ENCODE data around the gene RHOV.

The RHOV gene

DNA sequence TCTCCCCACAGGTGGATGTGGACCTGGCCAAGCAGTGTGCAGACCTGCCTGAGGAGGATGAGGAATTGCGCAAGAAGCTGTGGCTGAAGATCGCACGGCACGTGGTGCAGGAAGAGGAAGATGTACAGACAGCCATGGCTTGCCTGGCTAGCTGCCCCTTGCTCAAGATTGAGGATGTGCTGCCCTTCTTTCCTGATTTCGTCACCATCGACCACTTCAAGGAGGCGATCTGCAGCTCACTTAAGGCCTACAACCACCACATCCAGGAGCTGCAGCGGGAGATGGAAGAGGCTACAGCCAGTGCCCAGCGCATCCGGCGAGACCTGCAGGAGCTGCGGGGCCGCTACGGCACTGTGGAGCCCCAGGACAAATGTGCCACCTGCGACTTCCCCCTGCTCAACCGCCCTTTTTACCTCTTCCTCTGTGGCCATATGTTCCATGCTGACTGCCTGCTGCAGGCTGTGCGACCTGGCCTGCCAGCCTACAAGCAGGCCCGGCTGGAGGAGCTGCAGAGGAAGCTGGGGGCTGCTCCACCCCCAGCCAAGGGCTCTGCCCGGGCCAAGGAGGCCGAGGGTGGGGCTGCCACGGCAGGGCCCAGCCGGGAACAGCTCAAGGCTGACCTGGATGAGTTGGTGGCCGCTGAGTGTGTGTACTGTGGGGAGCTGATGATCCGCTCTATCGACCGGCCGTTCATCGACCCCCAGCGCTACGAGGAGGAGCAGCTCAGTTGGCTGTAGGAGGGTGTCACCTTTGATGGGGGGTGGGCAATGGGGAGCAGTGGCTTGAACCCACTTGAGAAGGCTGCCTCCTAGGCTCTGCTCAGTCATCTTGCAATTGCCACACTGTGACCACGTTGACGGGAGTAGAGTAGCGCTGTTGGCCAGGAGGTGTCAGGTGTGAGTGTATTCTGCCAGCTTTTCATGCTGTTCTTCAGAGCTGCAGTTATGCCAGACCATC lies 28.8 kb upstream of the RHOV start:
- no peak for DNase-seq

DNA sequence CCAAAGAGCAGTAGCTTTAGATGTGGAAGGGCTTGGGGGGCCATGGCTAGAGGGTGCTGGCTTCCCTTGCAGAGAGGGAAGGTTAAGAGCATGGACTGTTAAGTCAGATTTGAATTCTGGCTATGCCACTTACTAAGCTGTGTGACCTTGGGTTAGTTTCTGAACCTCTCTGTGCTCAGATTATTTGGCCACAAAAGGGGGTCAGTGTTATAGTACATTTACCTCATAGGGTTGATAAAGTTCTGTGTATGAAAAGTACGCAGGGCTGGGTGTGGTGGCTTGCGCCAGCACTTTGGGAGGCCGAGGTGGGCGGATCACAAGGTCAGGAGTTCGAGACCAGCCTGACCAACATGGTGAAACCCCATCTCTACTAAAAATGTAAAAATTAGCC lies 27.0 kb upstream of the RHOV start:
- no peak for DNase-seq

GRCh38 chr15:40900256-40901052 lies 26.4 kb upstream of the RHOV start:
- no peak for DNase-seq

DNA sequence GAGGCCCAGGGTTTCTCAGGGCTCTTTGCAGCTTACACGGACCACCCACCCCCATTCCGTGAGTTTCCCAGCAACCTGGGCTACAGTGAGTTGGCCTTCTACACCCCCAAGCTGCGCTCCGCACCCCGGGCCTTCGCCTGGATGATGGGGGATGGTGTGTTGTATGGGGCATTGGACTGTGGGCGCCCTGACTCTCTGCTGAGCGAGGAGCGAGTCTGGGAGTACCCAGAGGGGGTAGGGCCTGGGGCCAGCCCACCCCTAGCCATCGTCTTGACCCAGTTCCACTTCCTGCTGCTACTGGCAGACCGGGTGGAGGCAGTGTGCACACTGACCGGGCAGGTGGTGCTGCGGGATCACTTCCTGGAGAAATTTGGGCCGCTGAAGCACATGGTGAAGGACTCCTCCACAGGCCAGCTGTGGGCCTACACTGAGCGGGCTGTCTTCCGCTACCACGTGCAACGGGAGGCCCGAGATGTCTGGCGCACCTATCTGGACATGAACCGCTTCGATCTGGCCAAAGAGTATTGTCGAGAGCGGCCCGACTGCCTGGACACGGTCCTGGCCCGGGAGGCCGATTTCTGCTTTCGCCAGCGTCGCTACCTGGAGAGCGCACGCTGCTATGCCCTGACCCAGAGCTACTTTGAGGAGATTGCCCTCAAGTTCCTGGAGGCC lies 25.6 kb upstream of the RHOV start:
- DNase-seq = no peak

- no peak for DNase-seq
Measured at GRCh38 chr15:40894681-40895448, 20.8 kb upstream of the RHOV start.

GRCh38 chr15:40893733-40894680 lies 20.0 kb upstream of the RHOV start, which contains the start of gene VPS18:
VPS18 (plus strand) TSS chr15:40894450; CDS start chr15:40894769, 319 bp downstream.
- peak; percentile 90 for DNase-seq

DNA sequence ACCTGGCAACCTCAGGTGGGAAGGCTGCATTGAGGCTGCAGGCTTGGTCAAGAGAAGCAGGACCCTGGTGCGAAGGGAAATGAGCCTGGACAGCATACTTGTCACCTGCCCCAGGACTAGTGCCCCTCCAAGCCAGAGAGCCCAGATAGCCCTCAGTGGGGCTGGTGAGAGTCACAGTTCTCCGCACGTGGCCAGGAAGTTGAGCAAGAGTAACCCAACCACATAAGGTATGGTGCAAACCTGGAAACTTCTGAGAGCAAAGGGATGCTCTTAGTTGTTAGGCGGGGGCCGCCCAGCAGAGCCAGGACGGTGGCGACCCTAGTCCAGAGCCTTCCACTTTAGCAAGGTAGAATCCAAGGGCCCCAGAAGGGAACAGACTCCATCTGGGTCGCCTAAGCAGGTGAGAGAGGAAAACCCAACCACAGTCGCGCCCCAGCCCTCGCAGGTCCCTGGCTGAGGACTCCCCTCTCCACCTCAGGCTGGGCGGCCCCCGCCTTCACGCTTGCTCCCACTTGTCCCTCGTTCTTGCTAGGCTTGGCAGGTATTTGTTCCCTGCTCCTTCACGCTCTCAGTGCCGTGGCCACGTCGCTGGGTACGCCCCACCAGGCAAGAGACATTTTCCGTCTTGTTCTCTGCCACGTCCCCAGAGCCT lies 19.1 kb upstream of the RHOV start:
- no peak for DNase-seq

GRCh38 chr15:40892447-40893012 lies 18.5 kb upstream of the RHOV start:
- DNase-seq = no peak

DNA sequence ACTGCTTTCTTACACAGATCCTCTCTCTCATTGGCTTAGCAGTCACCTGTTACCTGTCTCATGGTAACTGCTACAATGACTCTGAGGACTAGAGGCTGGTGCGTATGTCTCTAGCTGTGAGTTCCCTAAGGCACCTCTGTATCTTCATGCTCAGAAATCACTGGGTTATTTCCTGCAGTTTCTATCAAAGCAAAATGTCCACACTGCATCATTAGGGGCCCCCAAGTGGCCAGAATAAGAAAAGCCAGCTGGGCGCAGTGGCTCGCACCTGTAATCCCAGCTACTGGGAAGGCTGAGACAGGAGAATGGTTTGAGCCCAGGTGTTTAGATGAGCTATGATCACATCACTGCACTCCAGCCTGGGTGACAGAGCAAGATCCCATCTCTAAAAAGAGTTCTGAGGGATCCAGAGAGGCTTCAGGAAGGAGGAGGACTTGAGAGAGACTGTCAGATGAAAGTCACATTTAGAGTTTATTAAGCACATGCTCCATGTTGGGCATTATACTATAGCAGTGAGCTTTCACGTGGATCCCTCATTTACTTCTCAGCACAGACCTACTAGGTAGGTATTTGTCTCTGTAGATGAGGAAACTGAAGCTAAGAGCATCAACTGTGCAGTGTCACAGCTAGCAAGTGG lies 17.9 kb upstream of the RHOV start:
- peak; percentile 15 for DNase-seq

GRCh38 chr15:40891138-40891537 lies 17.1 kb upstream of the RHOV start:
- DNase-seq = no peak

GRCh38 chr15:40889112-40889511 lies 15.1 kb upstream of the RHOV start:
- DNase-seq = no peak

GRCh38 chr15:40886586-40886985 lies 12.6 kb upstream of the RHOV start:
- DNase-seq = no peak

GRCh38 chr15:40881351-40881750 lies 7.3 kb upstream of the RHOV start:
- DNase-seq = no peak

DNA sequence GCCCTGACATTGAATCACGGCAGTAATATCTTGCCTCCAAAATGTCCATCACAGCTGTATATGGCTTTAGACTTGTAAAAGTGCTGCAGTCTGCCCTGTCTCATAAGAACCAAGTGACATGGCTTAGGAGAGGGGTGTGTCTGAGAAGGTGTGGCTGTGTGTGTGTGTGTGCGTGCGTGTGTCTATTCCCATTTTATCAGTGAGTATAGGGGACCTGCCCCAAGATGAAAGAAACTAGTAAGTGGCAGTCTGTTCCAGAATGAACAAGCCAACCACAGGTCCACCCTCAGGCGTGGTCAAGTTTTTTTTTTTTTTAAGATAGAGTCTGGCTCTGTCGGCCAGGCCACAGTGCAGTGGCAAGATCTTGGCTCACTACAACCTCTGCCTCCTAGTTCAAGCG lies 5.6 kb upstream of the RHOV start:
- DNase-seq = no peak

DNA sequence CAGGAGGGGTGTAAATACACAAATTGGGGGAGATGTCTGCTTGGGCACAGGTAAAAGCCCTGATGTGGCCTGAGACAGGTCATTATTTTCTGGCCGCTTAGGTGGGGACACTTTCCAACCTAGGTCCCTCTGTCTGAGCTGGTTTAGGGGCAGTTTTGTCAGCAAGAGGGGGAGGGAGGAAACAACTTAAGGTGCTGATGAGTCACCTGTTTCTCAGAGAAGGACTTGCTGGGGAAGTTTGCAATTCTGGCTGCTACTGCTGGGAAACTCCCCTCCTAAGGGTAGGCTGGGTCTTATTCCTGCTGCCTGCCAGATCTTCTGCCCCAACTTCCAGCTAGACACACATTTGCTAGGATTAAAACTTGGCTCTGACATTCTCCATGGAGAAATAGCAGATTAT lies 4.8 kb upstream of the RHOV start:
- DNase-seq = no peak

DNA sequence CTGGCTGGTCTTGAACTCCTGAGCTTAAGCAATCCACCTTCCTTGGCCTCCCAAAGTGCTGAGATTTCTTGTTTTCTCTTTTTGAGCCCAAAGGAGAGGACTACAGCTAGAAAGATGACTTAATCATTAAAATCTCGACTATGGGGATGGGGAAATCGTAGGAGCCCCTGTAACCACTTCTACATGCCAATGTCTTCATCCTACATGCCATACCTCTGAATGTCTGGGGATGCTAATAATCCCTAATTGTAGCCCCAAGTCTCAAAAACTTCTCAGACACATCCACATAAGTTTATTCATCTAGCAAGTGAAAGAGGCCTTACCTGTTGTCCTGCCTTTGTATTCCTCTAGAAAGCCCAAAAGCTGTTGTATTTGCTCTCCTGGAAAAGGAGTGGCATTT lies 3.7 kb upstream of the RHOV start:
- no peak for DNase-seq

DNA sequence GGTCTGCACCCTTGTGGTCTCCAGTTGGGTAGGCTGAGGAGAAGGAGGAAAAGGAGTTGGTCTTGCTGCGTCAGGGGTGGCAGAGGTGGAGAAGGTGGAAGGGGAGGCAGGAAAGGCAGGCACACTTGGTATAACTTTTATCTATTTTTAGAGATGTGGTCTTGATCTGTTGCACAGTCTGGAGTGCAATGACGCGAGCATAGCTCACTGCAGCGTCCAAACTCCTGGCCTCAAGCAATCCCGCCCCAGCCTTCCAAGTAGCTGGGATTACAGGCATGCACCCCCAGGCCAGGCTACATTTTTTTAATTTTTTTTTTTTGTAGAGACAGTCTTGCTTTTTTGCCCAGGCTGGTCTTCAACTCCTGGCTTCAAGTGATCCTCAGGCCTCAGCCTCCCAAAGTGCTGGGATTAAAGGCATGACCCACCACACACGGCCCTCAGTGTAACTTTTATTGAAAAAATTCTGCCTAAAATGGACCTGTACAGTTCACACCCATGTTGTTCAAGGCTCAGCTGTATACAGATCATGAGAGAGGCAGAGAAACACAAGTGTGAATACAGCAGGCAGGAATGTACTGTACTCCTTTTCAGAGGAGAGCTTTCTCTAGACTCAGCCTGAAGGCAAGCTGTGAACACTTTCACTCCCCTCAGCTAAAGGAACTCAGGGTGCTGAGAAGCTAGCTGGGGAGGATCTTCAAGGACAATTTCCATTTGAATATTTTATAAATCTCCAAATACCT lies 2.1 kb upstream of the RHOV start:
- DNase-seq = no peak

DNA sequence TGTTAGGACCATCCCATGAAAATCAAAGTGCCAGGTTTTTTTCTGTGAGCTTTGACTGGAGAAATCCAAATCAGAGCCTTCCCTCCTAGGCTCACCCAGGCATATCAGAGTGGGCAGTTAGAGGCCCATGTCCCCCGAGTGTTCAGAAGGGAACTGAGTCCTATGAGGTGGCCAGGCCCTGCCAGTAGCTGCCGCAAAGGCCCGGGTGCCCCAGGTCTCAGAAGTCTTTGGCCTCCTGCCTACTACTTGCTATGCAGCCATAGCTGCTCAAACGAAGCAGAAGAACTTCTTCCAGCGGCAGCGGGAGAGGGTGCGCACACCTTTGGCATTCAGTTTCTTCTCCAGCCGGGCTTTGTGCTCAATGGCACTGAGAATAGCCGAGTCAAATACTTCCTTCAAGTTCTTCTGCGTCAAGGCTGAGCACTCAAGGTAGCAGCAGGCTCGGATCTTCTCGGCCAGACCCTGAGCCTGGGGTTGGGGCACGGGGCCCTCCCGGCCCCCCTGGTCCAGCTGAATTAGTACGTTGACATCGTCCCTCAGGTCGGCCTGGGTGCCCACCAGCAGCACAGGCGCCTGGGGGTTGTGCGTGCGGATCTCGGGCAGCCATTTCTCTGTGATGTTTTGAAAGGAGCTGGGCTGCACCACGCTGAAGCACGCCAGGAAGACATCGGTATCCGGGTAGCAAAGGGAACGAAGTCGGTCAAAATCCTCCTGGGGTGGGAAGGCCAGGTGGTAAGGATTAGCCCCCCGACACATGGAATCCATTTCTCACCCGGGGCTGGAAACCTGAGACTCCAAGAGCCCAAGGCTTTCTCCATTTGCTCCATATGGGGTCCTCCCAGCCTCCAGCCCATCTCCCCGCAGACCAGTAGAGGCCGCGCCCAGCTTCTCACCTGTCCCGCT lies 992 bp downstream of the RHOV start:
- no peak for DNase-seq
